HepG2 (cell line): ENCODE results near the gene STARD13. TPM values are rescaled to one million over a fixed set of nuclear protein-coding genes. Genes with fewer than 3 reads are reported as not detected.

Source experiments
- ATAC-seq: fragments of 200-7000 bp; cut with Tn5 transposase; 3 replicates; pipeline ENCODE4 v1.9.1; 2020; ENCODE audit warnings: mild to moderate bottlenecking, moderate library complexity
- BruUV-seq: library from RNA; stranded (reverse); fragments of 400-500 nt; replicated peaks from 2 replicates; lab custom pipeline; 2021; lab: Mats Ljungman, UMichigan
- CTCF ChIA-PET: fragments of 300-600 bp; formaldehyde crosslinking; extraction: SDS; loops from one replicate; lab custom pipeline; 2021; ENCODE audit warnings: low total read pairs, inconsistent platforms, low intra/inter-chr PET ratio; lab: Yijun Ruan, JAX
- POLR2A ChIA-PET: fragments of 350-600 bp; sonication (Branson Sonifier 250); formaldehyde crosslinking; loops from one replicate; lab custom pipeline; 2020; ENCODE audit warnings: antibody characterized with exemption, inconsistent platforms; lab: Yijun Ruan, JAX
- DNase-seq: peaks from one replicate; pipeline ENCODE4 v3.0.0-alpha.2; 2015; ENCODE audit warnings: low spot score
- FAIRE-seq: peaks from 3 replicates; lab custom pipeline; 2011; peaks lifted over from hg19 to GRCh38; lab: Jason Lieb, UNC
- H2AFZ ChIP-seq: one replicate; pipeline ENCODE4 v1.6.1; 2011; ENCODE audit warnings: low read length, inconsistent platforms
- H3K27ac ChIP-seq: fragments of 300-600 bp; 3 replicates; pipeline ENCODE4 v1.8.0; 2011; ENCODE audit warnings: mixed run types, mild to moderate bottlenecking, mixed read lengths, low read length, inconsistent platforms; ENCODE audit not compliant: insufficient read depth; ENCODE audit errors: extremely low read length
- H3K27me3 ChIP-seq, 2 experiments: fragments of 200-600 bp in 1 of 2; 2 replicates in 1 of 2; 3 replicates in 1 of 2; pipeline versions ENCODE4 v1.6.0 to v1.8.0; 2011; ENCODE audit warnings: low read length in 2 of 2, mild to moderate bottlenecking in 2 of 2, moderate library complexity in 2 of 2, inconsistent platforms in 1 of 2; ENCODE audit not compliant: insufficient read depth in 2 of 2, control insufficient read depth in 1 of 2
- H3K36me3 ChIP-seq, 2 experiments: fragments of 200-600 bp in 1 of 2; replicated peaks in 1 of 2; 2 replicates in 1 of 2; 3 replicates in 1 of 2; pipeline versions ENCODE4 v1.5.1 to v1.8.0; 2011; ENCODE audit warnings: low read length in 2 of 2, inconsistent platforms in 1 of 2; ENCODE audit not compliant: insufficient read depth in 2 of 2, control insufficient read depth in 1 of 2
- H3K4me1 ChIP-seq: 2 replicates; pipeline ENCODE4 v1.5.1; 2012; ENCODE audit warnings: low read length, inconsistent platforms; ENCODE audit not compliant: insufficient read depth
- H3K4me2 ChIP-seq: 2 replicates; pipeline ENCODE4 v1.6.0; 2011; ENCODE audit warnings: low read depth, low read length, inconsistent platforms
- H3K4me3 ChIP-seq, 3 experiments: fragments of 200-600 bp in 1 of 3; sonication (generic), shearing (Covaris generic) in 1 of 3; replicated peaks in 1 of 3; 2 replicates each; pipeline ENCODE4 v1.5.1; 2011 to 2016; ENCODE audit warnings: low read length in 3 of 3, inconsistent platforms in 2 of 3, low read depth in 2 of 3, mild to moderate bottlenecking in 2 of 3, control low read depth in 1 of 3, mixed read lengths in 1 of 3; ENCODE audit not compliant: insufficient read depth in 1 of 3
- H3K79me2 ChIP-seq: one replicate; pipeline ENCODE4 v1.6.1; 2011; ENCODE audit warnings: low read length, inconsistent platforms; ENCODE audit not compliant: insufficient read depth
- H3K9ac ChIP-seq: 2 replicates; pipeline ENCODE4 v1.6.0; 2011; ENCODE audit warnings: mild to moderate bottlenecking, low read depth, low read length, inconsistent platforms; ENCODE audit not compliant: insufficient read depth
- H3K9me3 ChIP-seq: 2 replicates; pipeline ENCODE4 v1.5.1; 2012; ENCODE audit warnings: mild to moderate bottlenecking, low read length
- H4K20me1 ChIP-seq: 2 replicates; pipeline ENCODE4 v1.6.0; 2011; ENCODE audit warnings: inconsistent platforms, mild to moderate bottlenecking, low read length, moderate library complexity; ENCODE audit not compliant: insufficient read depth
- ATF7 ChIP-seq, 2 experiments: fragments of 450-650 bp in 1 of 2; sonication (generic) in 1 of 2; formaldehyde crosslinking in 1 of 2; IDR thresholded peaks; 2 replicates each; pipeline versions ENCODE4 v1.4.0 to v1.6.1; 2016 to 2020; ENCODE audit warnings: antibody characterized with exemption in 1 of 2, mild to moderate bottlenecking in 1 of 2, missing genetic modification reagents in 1 of 2
- ATM ChIP-seq: fragments of 450-650 bp; IDR thresholded peaks from 2 replicates; pipeline ENCODE4 v1.7.1; 2017; ENCODE audit warnings: mild to moderate bottlenecking, borderline replicate concordance
- CREB1 ChIP-seq, 2 experiments: fragments of 450-650 bp in 1 of 2; IDR thresholded peaks; 2 replicates each; pipeline ENCODE4 v1.6.1; 2016 to 2017; ENCODE audit warnings: control low read depth in 1 of 2, mild to moderate bottlenecking in 1 of 2, missing compliant biosample characterization in 1 of 2, missing genetic modification characterization in 1 of 2
- EP300 ChIP-seq, 3 experiments: sonication (generic) in 1 of 3; formaldehyde crosslinking in 1 of 3; IDR thresholded peaks; 2 replicates each; pipeline versions ENCODE4 v1.5.1 to v1.6.1; 2011 to 2020; ENCODE audit warnings: low read depth in 2 of 3, low read length in 2 of 3, borderline replicate concordance in 1 of 3, improper control_type of control experiment in 1 of 3, mild to moderate bottlenecking in 1 of 3, missing genetic modification reagents in 1 of 3, moderate library complexity in 1 of 3
- MYNN ChIP-seq: sonication (generic); formaldehyde crosslinking; IDR thresholded peaks from 2 replicates; pipeline ENCODE4 v1.4.0; 2020; ENCODE audit warnings: mild to moderate bottlenecking, low read depth, missing genetic modification reagents
- RCOR2 ChIP-seq: IDR thresholded peaks from 2 replicates; pipeline ENCODE4 v1.6.1; 2016; ENCODE audit warnings: missing biosample characterization, missing genetic modification reagents
- ZNF614 ChIP-seq: IDR thresholded peaks from 2 replicates; pipeline ENCODE4 v1.6.1; 2018; ENCODE audit warnings: missing biosample characterization, missing genetic modification reagents, inconsistent platforms, borderline replicate concordance
- WGBS: methylation state at CpG from one replicate; pipeline ENCODE4 v1.1.6; 2017; ENCODE audit warnings: low lambda C conversion rate; 5-methylcytosine and 5-hydroxymethylcytosine counted together
- in situ Hi-C: cut with HindIII; loops from 2 replicates; pipeline ENCODE4 v1.10.0; 2017; ENCODE audit warnings: low pct_unique_long_range_greater_than_20kb; ENCODE audit not compliant: extremely low pct_ligation_motif_present
- intact Hi-C: fragments of 100-400 bp; cut with micrococcal nuclease; formaldehyde crosslinking; loops from one replicate; pipeline ENCODE4 v1.10.0; 2022; ENCODE audit not compliant: unreplicated experiment
- polyA plus RNA-seq, 8 experiments: library from polyadenylated mRNA; depleted of rRNA in 3 of 8; stranded (reverse) in 7 of 8; unstranded in 1 of 8; fragments of >200 nt; fragmentation: Illumina TruSeq in 4 of 8; extraction: Trizol in 4 of 8; gene quantifications; 2 replicates each; pipeline versions ENCODE4 v1.2.1 to v1.2.3, GENCODE V29; 2011 to 2016; ENCODE audit warnings: low read depth in 4 of 8, missing spikeins in 1 of 8, mixed read lengths in 1 of 8; ENCODE audit not compliant: insufficient read depth in 1 of 8
- total RNA-seq, 5 experiments: library from RNA; depleted of rRNA; stranded (reverse); fragments of >200 nt; fragmentation: Illumina TruSeq; extraction: Trizol; gene quantifications; 2 replicates each; pipeline ENCODE4 v1.2.3, GENCODE V29; 2016; ENCODE audit warnings: low read depth in 1 of 5
- TF ChIP-seq, protein P1 (sequence below): sonication (generic); formaldehyde crosslinking; IDR thresholded peaks from 2 replicates; pipeline ENCODE4 v1.4.0; 2020; ENCODE audit warnings: missing genetic modification reagents
- TF ChIP-seq, protein P2 (sequence below): IDR thresholded peaks from 2 replicates; pipeline ENCODE4 v1.6.1; 2018; ENCODE audit warnings: missing genetic modification reagents, mild to moderate bottlenecking, missing compliant biosample characterization

STARD13 gene
- total and polyA plus RNA-seq, 2 of the 13 experiments (the other 11 are each of a cell fraction or from before 2014, with no cell fraction given): 12.8 to 14.3 TPM

DNA sequence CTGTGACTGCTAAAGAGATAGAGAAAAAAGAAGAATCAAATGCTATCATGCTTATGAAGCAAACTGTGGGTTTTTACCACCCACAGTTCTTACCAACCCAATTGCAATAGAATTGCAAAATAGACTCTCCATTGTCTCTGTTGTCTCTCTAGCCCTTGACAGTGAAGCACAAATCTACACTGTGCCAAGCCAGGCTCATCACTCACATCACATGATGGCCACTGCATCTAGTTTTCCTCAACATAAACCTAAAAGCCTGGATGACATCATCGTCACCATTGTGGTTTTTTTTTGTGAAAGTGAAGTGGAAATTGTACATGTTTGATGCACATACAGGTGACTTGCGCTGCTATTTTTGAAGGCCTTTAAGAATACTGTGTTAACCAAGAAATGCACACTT is 213.3 kb downstream of the STARD13 start:
- H3K4me3 ChIP-seq: no peak overlapping the region
- DNase-seq: no peak
- TF ChIP-seq CREB1 (IDR thresholded peaks at IDR 0.05): peak; percentile 34; the same call in 1 of the 2 replicates
- no peak for TF ChIP-seq CREB1 (CRISPR knock-in tag; IDR thresholded peaks at IDR 0.05)
- TF ChIP-seq MYNN (CRISPR knock-in tag): no peak
- TF ChIP-seq ATF7 (IDR thresholded peaks at IDR 0.05): peak; percentile 82
- TF ChIP-seq ATF7 (CRISPR knock-in tag; IDR thresholded peaks at IDR 0.05): no peak
- H2AFZ ChIP-seq: no peak overlapping the region
- no peaks in the 10 kb centered on the region for H3K9me3 ChIP-seq
- H3K27ac ChIP-seq: no peak overlapping the region
- no TSS peak for BruUV-seq
- ATAC-seq: no peak
- H4K20me1 ChIP-seq: no peaks in the 10 kb centered on the region
- no peaks in the 10 kb centered on the region for H3K79me2 ChIP-seq
- POLR2A ChIA-PET: no interaction called here
- H3K4me1 ChIP-seq: no peaks in the 10 kb centered on the region
- no peak overlapping the region for H3K9ac ChIP-seq
- H3K36me3 ChIP-seq: no peaks in the 10 kb centered on the region
- WGBS: 77% methylated on average over 2 of the region's 2 CpGs
- CTCF ChIA-PET: no interaction called here
- FAIRE-seq: no peak
- intact Hi-C loops (no loop called here), in situ Hi-C loops (no loop called here)
- no peak overlapping the region for H3K4me2 ChIP-seq
- H3K27me3 ChIP-seq: no peaks in the 10 kb centered on the region

DNA sequence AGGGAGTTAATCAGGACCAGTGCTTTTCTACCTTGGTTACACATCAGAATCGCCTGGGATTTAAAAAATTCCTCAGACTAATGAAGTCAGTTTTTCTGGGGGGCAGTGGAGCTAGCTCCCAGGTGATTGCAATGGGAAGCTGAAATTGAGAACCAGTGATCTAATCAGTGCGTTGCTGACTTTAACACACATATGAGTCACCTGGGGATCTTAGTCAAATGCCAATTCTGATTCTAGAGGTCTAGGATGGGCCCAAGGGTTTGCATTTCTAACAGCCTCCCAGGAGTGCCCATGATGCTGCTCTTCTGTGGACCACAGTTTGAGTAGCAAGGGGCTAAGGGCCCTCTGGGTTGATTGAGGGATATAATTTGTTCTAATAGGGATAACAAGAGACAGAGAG is 214.8 kb downstream of the STARD13 start:
- H3K79me2 ChIP-seq: no peaks in the 10 kb centered on the region
- FAIRE-seq (no peak), DNase-seq (no peak), ATAC-seq (no peak)
- H3K36me3 ChIP-seq: no peaks in the 10 kb centered on the region
- H3K4me2 ChIP-seq: no peak overlapping the region
- H3K9ac ChIP-seq: no peak overlapping the region
- POLR2A ChIA-PET: no interaction called here
- no peaks in the 10 kb centered on the region for H3K4me1 ChIP-seq
- H3K9me3 ChIP-seq: no peaks in the 10 kb centered on the region
- no peak overlapping the region for H3K27ac ChIP-seq
- CTCF ChIA-PET: no interaction called here
- no TSS peak for BruUV-seq
- intact Hi-C loops (no loop called here), in situ Hi-C loops (no loop called here)
- H3K27me3 ChIP-seq: no peaks in the 10 kb centered on the region
- no peak overlapping the region for H3K4me3 ChIP-seq
- 32% methylated on average over 2 of the region's 2 CpGs for WGBS
- H2AFZ ChIP-seq: no peak overlapping the region
- TF ChIP-seq, protein P1, sequence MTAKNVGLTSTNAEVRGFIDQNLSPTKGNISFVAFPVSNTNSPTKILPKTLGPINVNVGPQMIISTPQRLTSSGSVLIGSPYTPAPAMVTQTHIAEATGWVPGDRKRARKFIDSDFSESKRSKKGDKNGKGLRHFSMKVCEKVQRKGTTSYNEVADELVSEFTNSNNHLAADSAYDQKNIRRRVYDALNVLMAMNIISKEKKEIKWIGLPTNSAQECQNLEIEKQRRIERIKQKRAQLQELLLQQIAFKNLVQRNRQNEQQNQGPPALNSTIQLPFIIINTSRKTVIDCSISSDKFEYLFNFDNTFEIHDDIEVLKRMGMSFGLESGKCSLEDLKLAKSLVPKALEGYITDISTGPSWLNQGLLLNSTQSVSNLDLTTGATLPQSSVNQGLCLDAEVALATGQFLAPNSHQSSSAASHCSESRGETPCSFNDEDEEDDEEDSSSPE: no peak
- no peak for TF ChIP-seq ATM
- no peak for TF ChIP-seq RCOR2 (CRISPR knock-in tag)
- TF ChIP-seq EP300 (IDR thresholded peaks at IDR 0.05; ENCODE audit: low read depth in 2 of 2, low read length in 2 of 2): no peak
- no peak for TF ChIP-seq EP300 (CRISPR knock-in tag; IDR thresholded peaks at IDR 0.05; ENCODE audit: borderline replicate concordance)
- TF ChIP-seq, protein P2, sequence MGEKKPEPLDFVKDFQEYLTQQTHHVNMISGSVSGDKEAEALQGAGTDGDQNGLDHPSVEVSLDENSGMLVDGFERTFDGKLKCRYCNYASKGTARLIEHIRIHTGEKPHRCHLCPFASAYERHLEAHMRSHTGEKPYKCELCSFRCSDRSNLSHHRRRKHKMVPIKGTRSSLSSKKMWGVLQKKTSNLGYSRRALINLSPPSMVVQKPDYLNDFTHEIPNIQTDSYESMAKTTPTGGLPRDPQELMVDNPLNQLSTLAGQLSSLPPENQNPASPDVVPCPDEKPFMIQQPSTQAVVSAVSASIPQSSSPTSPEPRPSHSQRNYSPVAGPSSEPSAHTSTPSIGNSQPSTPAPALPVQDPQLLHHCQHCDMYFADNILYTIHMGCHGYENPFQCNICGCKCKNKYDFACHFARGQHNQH (CRISPR knock-in tag): no peak
- no peak for TF ChIP-seq ZNF614 (CRISPR knock-in tag)
- no peaks in the 10 kb centered on the region for H4K20me1 ChIP-seq
